Measurements from ENCODE around the gene NR4A1.

Gene NR4A1

DNA sequence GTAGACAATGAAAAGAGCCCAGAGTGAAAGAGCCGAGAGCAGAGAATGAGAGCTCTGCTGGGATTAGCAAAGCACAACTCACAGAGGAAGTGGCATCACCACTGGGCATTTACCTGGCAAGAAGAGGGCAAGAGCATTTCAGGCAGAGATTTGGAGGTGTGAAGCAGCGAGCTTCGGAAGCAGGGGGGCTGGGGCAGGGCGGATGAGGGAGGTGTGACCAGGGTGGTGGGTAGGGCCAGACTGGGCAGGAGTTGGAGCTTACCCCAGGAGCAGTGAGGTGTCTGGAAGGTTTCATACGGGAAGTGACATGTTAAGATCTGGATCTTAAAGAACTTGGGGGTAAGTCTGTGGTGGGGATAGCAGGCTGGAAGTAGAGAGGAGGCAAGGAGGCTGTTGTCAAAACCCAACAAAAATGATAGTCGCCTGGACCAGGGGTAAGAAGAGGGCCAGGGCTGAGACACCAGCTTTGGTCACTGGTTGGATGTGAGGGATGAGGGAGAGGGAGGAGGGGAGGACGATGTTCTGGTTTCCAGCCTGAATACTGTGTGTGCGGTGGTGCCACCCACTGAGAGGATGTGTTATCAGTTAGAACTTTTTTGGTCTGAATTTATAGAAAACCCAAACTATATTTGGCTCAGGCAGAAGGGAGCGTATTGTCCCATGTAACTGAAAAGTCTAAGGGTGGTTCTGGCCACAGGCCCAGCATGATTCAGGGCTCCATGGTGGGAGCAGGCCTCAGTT, 33.4 kb downstream of the NR4A1 start:
- TF ChIP-seq, protein P1, sequence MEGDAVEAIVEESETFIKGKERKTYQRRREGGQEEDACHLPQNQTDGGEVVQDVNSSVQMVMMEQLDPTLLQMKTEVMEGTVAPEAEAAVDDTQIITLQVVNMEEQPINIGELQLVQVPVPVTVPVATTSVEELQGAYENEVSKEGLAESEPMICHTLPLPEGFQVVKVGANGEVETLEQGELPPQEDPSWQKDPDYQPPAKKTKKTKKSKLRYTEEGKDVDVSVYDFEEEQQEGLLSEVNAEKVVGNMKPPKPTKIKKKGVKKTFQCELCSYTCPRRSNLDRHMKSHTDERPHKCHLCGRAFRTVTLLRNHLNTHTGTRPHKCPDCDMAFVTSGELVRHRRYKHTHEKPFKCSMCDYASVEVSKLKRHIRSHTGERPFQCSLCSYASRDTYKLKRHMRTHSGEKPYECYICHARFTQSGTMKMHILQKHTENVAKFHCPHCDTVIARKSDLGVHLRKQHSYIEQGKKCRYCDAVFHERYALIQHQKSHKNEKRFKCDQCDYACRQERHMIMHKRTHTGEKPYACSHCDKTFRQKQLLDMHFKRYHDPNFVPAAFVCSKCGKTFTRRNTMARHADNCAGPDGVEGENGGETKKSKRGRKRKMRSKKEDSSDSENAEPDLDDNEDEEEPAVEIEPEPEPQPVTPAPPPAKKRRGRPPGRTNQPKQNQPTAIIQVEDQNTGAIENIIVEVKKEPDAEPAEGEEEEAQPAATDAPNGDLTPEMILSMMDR (IDR thresholded peaks at IDR 0.05; ENCODE audit: extremely low read depth, missing control alignments): no peak
- DNase-seq (ENCODE audit: low spot score): no peak

DNA sequence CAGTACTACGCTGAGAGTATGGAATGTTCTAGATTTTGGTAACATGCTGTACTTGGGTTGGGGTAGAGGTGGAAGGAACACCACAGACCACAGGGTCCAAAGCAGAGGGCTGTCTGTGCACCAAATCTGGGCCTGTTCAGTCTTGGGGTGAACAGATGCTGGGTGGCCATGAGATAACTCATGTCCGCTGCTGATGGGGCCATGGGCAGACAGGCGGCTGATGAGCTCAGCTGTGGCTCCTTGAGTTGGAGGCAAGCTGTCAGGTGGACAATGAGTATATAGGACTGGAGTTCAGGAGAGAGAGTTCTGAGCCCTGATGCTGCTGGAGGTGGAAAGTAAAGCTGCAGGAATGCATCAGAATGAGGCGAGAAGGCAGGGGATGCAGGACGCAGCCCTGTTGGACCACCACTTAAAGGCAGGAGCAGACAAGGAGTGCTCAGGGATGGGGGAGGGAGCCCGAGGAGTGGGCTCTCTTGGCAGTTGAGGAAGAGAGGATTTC, 34.5 kb downstream of the NR4A1 start:
- DNase-seq (ENCODE audit: low spot score): no peak
- TF ChIP-seq, protein P1 (IDR thresholded peaks at IDR 0.05; ENCODE audit: extremely low read depth, missing control alignments): no peak

DNA sequence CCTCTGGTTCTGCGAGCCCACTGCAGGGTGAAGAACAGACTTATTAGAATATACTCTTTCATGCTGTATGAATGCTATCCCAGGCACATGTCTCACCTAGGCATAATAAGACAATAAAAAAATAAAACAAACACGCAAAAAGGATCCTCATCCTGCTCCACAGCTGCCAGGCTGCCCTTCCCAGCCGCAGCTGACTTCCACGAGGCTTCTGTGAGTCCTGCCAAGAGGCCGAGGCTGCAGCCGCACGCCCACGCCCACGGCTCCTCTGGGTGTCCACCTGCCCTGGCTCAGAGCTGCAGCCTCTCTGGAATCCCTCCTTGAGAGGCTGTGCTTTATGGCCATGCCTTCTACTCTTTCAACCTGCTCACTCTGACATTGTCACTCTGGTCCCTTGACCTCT, 35.1 kb downstream of the NR4A1 start:
- TF ChIP-seq, protein P1 (IDR thresholded peaks at IDR 0.05; ENCODE audit: extremely low read depth, missing control alignments): no peak
- peak; percentile 7 for DNase-seq (ENCODE audit: low spot score)

DNA sequence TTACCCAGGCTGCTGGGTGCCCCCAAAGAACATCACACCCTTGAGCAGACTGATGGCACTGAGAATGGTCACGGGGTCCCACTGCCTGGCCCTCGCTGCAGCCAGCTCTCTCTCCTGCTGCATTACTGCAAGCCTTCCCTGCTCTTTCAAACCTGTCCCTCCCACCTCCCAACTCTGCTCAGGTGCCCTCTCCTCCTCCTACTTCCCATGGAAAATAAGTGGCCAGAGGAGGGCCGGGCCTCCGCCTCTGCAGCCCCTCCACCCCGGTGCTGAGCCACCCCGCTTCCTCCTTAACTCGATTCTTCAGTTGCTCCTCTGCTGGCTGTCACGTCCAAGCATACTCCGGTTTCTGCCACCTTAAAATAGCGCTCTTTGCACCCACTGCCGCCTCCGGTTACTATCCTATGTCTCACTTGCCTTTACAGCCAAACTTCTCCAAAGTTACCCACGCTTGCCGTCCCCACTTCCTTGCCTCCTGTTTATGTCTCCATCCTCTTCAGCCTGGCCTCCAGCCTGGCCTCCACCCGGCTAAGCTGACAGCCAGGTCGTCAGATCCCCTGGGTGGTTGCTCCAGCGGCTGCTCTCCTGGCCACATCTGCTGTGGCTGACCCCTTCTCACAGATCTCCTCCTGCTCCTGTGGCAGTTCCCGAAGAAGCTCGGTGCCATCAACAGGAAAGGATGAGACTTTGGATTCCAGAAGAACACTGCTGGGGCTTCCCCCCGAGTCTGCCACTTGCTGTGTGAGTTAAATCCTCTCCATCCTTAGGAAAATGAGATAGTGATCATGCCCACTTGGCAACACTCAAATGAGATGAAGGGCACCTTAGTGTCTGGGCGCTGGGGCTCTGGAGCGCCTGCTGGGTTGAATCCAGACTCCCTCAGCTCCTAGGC, 35.9 kb downstream of the NR4A1 start:
- peak; percentile 3 for DNase-seq (ENCODE audit: low spot score)
- TF ChIP-seq, protein P1 (IDR thresholded peaks at IDR 0.05; ENCODE audit: extremely low read depth, missing control alignments): no peak

DNA sequence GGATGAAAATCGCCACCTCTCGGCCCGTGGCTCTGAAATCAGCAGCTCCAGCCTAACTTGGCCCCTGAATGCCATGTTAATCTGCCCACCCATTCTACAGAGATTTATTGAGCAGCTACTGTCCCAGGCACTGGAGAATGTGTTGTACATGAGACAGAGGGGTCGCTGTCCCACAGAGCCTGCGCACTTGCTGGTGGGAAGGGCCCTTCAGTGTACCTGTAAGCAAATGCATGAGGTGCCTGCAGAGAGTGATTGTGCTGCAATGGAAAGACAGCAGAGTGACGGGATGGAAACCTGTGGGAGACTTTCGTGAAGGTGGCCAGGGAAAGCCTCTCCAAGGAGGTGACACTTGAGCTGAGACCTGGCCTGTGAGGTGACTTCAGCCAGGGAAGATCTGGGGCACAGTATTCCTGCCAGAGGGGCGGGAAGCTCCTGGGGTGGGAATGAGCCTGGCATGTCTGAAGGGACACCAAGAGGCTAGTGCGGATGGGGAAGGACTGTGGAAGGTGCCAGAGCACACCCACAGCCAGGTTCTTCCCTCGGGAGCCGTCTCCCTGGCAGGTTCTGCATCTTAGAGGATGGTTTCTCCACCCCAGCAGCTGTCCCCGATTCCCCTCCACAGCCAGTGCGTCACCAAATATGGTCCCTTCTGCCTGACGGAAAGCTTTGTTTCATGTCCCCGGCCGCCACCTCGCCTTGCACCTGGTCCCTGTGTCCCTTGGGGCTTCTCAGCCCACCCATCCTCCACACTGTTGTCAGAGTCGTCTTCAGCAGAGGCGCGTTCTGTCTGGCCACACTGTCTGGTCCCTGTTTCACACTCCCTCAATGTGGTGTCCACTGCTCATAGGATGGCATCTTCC, 36.9 kb downstream of the NR4A1 start:
- DNase-seq (ENCODE audit: low spot score): peak; percentile 68
- TF ChIP-seq, protein P1 (IDR thresholded peaks at IDR 0.05; ENCODE audit: extremely low read depth, missing control alignments): no peak

DNA sequence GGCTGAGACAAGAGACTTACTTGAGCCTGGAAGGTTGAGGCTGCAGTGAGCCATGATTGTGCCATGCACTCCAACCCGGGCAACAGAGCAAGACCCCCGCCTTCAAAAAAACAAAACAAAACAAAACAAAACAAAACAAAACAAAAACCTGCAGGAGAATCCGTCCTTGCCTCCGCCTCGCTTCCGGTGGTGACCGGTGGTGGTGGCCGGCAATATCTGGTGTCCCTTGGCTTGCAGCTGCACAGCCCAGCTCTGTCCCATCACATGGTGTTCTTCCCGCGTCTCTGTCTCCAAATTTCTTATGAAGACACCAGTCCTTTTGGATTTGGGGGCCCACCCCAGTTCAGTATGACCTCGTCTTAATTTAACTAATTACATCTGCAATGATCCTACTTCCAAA, 38.2 kb downstream of the NR4A1 start:
- TF ChIP-seq, protein P1 (IDR thresholded peaks at IDR 0.05; ENCODE audit: extremely low read depth, missing control alignments): no peak
- DNase-seq (ENCODE audit: low spot score): no peak
